Frontal cortex (tissue), 4 donors: ENCODE measurements around the gene DCT. TPM values are rescaled to one million over a fixed set of nuclear protein-coding genes. Genes with fewer than 3 reads are reported as not detected.

ENCODE experiments used
- DNase-seq, 2 donors: peaks; one replicate each; pipeline ENCODE4 v3.0.0; 2012; ENCODE audit warnings: low spot score in 2 of 2
- FAIRE-seq: peaks from 2 replicates; lab custom pipeline; 2012; peaks lifted over from hg19 to GRCh38; lab: Jason Lieb, UNC
- total RNA-seq: library from RNA; depleted of rRNA; stranded (reverse); fragments of >200 nt; gene quantifications from one replicate; pipeline ENCODE4 v1.2.3, GENCODE V29; 2014
- donor health status: control.
- donor health status: control.
- donor health status: control.

Gene DCT
- total RNA-seq, 1 donor from 2014 or later, result 0.41 TPM

GRCh38 chr13:94408314-94409036 lies 71.0 kb downstream of the DCT start:
- no peak for FAIRE-seq
- DNase-seq, result no peak

GRCh38 chr13:94400874-94401273 lies 78.6 kb downstream of the DCT start:
- no peak for FAIRE-seq
- no peak for DNase-seq

GRCh38 chr13:94399812-94400211 lies 79.7 kb downstream of the DCT start:
- DNase-seq (no peak), FAIRE-seq (no peak)

- no peak for DNase-seq
- FAIRE-seq, result no peak
Measured at GRCh38 chr13:94395860-94396259, 83.6 kb downstream of the DCT start.

- no peak for DNase-seq
- FAIRE-seq, result no peak
Measured at GRCh38 chr13:94394723-94395122, 84.8 kb downstream of the DCT start.

- DNase-seq (no peak), FAIRE-seq (no peak)
Measured at GRCh38 chr13:94390881-94391280, 88.6 kb downstream of the DCT start.

GRCh38 chr13:94389604-94390351 lies 89.7 kb downstream of the DCT start:
- FAIRE-seq (no peak), DNase-seq (no peak)

- DNase-seq (no peak), FAIRE-seq (no peak)
Measured at GRCh38 chr13:94387047-94387446, 92.4 kb downstream of the DCT start.

Other genes starting within 250 kb of the DCT start
- gene TGDS, start 116.5 kb upstream of the DCT start, total RNA-seq, result 6.9 TPM
- gene GPR180, start 122.2 kb upstream of the DCT start, total RNA-seq, result 10.2 TPM
- 2.4 TPM for gene SOX21, start 232.9 kb upstream of the DCT start, total RNA-seq